GM12865 (cell line): Measurements from ENCODE around the gene DNAH14.

Experiments used
- DNase-seq: peaks from one replicate; pipeline ENCODE4 v3.0.0; 2010; ENCODE audit warnings: low read depth
- H3K4me3 ChIP-seq: 2 replicates; pipeline ENCODE4 v1.5.1; 2011; ENCODE audit warnings: mild to moderate bottlenecking, low read depth, low read length, control low read depth
- TF ChIP-seq, protein P1 (sequence below): IDR thresholded peaks from 2 replicates; pipeline ENCODE4 v1.5.1; 2011; ENCODE audit warnings: low read length, control low read depth, low read depth, inconsistent platforms; ENCODE audit not compliant: insufficient read depth; ENCODE audit errors: missing control alignments

Gene DNAH14

DNA sequence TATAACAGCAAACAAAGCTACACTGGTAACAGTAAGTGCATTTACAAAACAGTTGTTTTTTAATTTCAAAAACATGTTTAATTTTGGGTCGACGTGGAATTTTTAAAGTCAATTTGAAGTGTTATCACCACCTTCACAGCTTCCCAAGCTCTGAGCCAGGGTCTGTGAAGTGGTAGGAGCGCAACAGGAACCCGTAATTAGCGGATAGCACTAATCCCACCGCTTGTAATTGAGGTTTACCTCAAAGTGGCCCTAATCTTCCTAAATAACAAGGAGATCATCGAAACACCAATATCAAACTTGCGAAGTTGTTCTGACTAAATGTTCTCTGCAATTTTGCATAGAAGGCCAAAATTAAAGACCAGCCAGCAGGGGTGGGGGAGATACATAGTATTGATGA lies 479.6 kb downstream of the DNAH14 start:
- DNase-seq = no peak
- no peak overlapping the region for H3K4me3 ChIP-seq
- TF ChIP-seq, protein P1, sequence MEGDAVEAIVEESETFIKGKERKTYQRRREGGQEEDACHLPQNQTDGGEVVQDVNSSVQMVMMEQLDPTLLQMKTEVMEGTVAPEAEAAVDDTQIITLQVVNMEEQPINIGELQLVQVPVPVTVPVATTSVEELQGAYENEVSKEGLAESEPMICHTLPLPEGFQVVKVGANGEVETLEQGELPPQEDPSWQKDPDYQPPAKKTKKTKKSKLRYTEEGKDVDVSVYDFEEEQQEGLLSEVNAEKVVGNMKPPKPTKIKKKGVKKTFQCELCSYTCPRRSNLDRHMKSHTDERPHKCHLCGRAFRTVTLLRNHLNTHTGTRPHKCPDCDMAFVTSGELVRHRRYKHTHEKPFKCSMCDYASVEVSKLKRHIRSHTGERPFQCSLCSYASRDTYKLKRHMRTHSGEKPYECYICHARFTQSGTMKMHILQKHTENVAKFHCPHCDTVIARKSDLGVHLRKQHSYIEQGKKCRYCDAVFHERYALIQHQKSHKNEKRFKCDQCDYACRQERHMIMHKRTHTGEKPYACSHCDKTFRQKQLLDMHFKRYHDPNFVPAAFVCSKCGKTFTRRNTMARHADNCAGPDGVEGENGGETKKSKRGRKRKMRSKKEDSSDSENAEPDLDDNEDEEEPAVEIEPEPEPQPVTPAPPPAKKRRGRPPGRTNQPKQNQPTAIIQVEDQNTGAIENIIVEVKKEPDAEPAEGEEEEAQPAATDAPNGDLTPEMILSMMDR = no peak

DNA sequence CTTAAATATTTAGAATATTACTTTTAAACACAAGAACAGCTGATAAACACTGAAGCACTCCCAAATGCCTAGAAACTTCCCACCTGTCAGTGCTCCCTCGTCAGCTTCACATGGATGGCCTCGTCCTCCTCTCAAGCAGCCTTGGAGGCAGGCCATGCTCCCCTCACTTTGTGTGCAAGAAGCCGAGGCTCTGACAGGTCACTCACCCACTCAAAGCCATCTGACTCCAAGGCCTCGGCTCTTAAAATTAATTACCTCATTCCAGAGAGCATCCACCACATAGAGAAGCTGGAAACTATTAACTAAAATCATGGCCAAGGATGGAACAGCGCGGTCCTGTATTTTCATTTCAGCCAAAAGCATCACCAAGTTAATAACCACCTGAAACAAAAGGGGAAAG lies 480.6 kb downstream of the DNAH14 start:
- TF ChIP-seq, protein P1 = no peak
- DNase-seq = no peak
- no peak overlapping the region for H3K4me3 ChIP-seq

DNA sequence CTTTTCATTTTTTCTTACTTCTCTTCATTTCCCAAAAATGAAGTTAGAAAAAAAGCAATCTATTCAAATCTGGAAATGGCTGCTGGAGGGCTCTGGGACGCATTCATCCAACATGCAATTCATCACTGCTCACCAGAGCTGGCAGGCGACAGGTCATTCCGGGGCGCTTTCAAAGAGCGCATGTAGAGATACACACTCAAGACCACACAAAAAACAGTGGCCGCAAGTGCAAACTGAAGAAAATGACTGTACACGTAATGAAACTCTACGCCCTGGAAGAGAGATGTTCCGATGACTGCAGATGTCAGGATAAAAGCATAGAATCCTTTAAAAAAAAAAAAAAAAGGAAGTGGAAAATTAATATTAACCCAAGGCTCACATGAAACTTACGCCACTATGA lies 482.8 kb downstream of the DNAH14 start:
- no peak overlapping the region for H3K4me3 ChIP-seq
- no peak for DNase-seq
- TF ChIP-seq, protein P1 = no peak

DNA sequence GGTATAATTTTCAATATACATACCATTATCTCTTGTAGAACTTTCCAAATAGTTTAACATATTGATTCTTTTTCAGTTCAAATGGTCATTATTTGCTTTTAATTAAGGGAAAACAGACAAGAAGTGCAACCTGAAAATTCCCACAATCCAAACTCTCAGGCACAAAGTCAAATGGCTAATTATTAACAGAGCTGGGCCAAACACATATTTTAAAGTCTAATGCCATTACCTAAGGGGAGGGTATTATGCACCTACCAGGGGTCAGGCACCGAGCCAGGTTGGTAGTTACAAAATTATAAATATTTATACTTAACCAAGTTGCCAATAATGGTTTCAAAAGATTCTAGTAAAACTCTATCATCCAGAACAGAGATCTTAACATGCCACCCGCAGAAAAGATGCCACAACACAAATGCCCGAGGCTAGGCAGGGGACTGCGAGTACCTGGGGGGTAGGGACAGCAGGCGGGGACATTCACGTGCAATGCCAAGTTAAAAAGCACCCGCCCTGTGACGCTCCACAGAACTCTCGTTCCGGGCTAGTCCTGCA lies 483.4 kb downstream of the DNAH14 start:
- TF ChIP-seq, protein P1 = no peak
- H3K4me3 ChIP-seq = no peak overlapping the region
- no peak for DNase-seq

DNA sequence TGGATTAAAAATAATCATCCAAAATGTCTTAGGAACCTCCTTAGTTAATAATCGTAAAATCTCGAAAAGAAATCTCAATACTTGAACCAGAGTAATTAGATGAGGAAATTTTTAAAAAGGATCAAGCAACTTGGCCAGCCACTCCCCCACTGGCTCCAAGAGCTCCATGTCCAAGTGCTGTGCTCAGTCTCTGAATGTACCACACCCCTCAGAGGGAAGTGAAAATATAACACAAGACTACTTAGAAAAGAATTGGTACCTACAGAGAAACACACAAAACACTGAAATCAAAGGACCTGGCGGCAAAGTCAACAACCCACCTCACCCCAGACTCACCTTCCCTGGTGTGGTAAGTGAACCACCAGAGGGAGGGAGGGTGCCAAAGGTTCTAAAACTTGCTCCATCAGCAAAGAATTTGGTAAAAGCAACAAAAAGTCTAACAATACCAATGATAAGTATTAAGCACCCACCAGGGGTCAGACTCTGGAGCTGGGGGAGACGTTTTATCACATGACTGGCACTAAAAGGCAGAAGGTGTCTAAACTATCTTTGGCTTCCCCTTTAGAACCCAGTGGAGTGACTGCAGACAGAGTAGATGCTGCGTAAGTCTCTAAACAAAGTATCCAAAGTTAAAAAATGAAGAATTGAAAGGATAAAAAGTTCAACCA lies 484.4 kb downstream of the DNAH14 start:
- TF ChIP-seq, protein P1 = no peak
- H3K4me3 ChIP-seq = no peak overlapping the region
- DNase-seq = no peak

DNA sequence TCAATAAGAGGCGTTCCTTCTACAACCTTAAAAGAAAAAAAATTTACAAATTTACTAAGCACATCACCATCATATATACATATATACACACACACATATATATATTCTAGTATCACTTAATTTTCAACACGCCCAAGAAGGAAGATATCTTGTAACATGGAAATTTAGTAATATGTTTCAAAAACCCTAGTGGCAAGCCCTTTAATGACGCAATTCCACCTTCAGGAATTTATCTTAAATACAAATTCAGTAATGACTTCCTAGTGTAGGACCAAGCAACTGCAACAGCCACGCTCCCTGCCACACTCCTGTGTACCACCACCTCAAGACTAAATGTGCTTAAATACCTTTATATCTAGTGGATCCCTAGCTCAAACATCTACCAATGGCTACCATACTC lies 485.8 kb downstream of the DNAH14 start:
- TF ChIP-seq, protein P1 = no peak
- H3K4me3 ChIP-seq = no peak overlapping the region
- DNase-seq = no peak

DNA sequence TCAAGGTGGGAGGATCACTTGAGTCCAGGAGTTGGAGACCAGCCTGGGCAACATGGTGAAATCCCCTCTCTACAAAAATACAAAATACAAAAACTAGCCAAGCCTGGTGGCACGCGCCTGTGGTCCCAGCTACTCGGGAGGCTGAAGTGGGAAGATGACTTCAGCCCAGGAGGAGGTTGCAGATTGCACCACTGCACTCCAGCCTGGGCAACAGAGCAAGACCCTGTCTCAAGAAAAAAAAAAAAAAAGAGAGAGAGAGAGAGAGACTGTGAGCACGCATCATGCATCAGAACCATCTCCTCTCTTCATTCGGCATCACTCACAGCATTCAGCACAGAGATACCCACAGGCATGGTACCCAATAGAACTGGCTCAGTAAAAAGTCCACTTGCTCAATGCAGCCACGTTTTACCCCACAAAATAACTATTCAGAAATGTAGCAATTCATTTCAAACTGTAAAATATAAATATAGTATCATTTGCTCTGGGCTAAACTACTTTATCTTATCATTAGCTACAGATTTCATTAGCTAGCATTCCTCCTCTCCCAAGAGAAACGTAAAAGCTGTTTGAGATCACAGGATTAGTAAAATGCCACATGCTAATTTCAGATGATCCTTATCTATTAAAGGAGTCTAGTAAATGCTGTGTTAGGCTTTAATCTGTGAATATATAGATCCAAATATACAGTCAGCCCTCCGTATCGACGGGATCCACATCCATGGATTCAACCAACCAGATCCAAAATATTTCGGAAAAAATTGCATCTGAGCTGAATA lies 486.7 kb downstream of the DNAH14 start:
- TF ChIP-seq, protein P1 = no peak
- no peak overlapping the region for H3K4me3 ChIP-seq
- no peak for DNase-seq
